OCI-LY1 (cell line): ENCODE measurements around the gene CD6.

Experiments used
- H2AFZ ChIP-seq: fragments of 200-600 bp; sonication (generic), shearing (Covaris generic); 2 replicates; pipeline ENCODE4 v1.6.0; 2014; ENCODE audit warnings: antibody characterized with exemption, mild to moderate bottlenecking, low read length
- H3F3A ChIP-seq: fragments of 200-600 bp; sonication (generic), shearing (Covaris generic); 2 replicates; pipeline ENCODE4 v1.6.0; 2014; ENCODE audit warnings: mild to moderate bottlenecking, antibody characterized with exemption, low read length, moderate library complexity; ENCODE audit not compliant: insufficient read depth
- H3K27ac ChIP-seq: fragments of 200-600 bp; sonication (generic); 2 replicates; pipeline ENCODE4 v1.5.1; 2014; ENCODE audit warnings: low read length, mixed run types, mild to moderate bottlenecking, low read depth; ENCODE audit not compliant: poor library complexity, severe bottlenecking
- H3K27me3 ChIP-seq: fragments of 200-600 bp; sonication (generic); 2 replicates; pipeline ENCODE4 v1.6.0; 2014; ENCODE audit warnings: antibody characterized with exemption, mild to moderate bottlenecking, low read length, moderate library complexity; ENCODE audit not compliant: insufficient read depth
- H3K36me3 ChIP-seq: fragments of 200-600 bp; sonication (generic); 2 replicates; pipeline ENCODE4 v1.6.1; 2014; ENCODE audit warnings: mild to moderate bottlenecking, antibody characterized with exemption, low read length, moderate library complexity, mixed read lengths; ENCODE audit not compliant: insufficient read depth
- H3K4me1 ChIP-seq: fragments of 200-600 bp; sonication (generic); 2 replicates; pipeline ENCODE4 v1.5.1; 2014; ENCODE audit warnings: mild to moderate bottlenecking, low read length, moderate library complexity; ENCODE audit not compliant: insufficient read depth, severe bottlenecking
- H3K4me2 ChIP-seq: fragments of 200-600 bp; sonication (generic), shearing (Covaris generic); 2 replicates; pipeline ENCODE4 v1.6.1; 2014; ENCODE audit warnings: low read length
- H3K4me3 ChIP-seq: fragments of 200-600 bp; sonication (generic); 2 replicates; pipeline ENCODE4 v1.5.1; 2014; ENCODE audit warnings: low read length, low read depth, mild to moderate bottlenecking, mixed read lengths; ENCODE audit not compliant: poor library complexity, severe bottlenecking
- H3K79me2 ChIP-seq: fragments of 200-600 bp; shearing (Covaris generic); 2 replicates; pipeline ENCODE4 v1.6.1; 2016; ENCODE audit warnings: mixed run types, low read length, mixed read lengths; ENCODE audit not compliant: insufficient read depth
- H3K9ac ChIP-seq: fragments of 200-600 bp; sonication (generic), shearing (Covaris generic); 2 replicates; pipeline ENCODE4 v1.6.1; 2014; ENCODE audit warnings: mild to moderate bottlenecking, low read length, mixed read lengths
- H3K9me2 ChIP-seq: fragments of 200-600 bp; sonication (generic), shearing (Covaris generic); 2 replicates; pipeline ENCODE4 v1.6.1; 2014; ENCODE audit warnings: low read depth, mild to moderate bottlenecking, low read length, mixed read lengths
- H3K9me3 ChIP-seq: fragments of 200-600 bp; shearing (Covaris generic); 2 replicates; pipeline ENCODE4 v1.6.1; 2014; ENCODE audit warnings: low read length, mixed read lengths
- H4K20me1 ChIP-seq: fragments of 200-600 bp; sonication (generic), shearing (Covaris generic); 2 replicates; pipeline ENCODE4 v1.6.0; 2016; ENCODE audit warnings: mild to moderate bottlenecking, low read length; ENCODE audit not compliant: insufficient read depth
- EZH2 ChIP-seq: fragments of 200-600 bp; sonication (generic), shearing (Covaris generic); IDR thresholded peaks from 2 replicates; pipeline ENCODE4 v1.8.0; 2017; ENCODE audit warnings: borderline replicate concordance, mixed run types, mild to moderate bottlenecking, antibody characterized with exemption, low read length, moderate library complexity, mixed read lengths
- TF ChIP-seq, protein P1 (sequence below): fragments of 200-600 bp; sonication (generic), shearing (Covaris generic); IDR thresholded peaks from 2 replicates; pipeline ENCODE4 v1.5.1; 2017; ENCODE audit warnings: mild to moderate bottlenecking, antibody characterized with exemption, low read length, moderate library complexity, mixed read lengths

The CD6 gene

DNA sequence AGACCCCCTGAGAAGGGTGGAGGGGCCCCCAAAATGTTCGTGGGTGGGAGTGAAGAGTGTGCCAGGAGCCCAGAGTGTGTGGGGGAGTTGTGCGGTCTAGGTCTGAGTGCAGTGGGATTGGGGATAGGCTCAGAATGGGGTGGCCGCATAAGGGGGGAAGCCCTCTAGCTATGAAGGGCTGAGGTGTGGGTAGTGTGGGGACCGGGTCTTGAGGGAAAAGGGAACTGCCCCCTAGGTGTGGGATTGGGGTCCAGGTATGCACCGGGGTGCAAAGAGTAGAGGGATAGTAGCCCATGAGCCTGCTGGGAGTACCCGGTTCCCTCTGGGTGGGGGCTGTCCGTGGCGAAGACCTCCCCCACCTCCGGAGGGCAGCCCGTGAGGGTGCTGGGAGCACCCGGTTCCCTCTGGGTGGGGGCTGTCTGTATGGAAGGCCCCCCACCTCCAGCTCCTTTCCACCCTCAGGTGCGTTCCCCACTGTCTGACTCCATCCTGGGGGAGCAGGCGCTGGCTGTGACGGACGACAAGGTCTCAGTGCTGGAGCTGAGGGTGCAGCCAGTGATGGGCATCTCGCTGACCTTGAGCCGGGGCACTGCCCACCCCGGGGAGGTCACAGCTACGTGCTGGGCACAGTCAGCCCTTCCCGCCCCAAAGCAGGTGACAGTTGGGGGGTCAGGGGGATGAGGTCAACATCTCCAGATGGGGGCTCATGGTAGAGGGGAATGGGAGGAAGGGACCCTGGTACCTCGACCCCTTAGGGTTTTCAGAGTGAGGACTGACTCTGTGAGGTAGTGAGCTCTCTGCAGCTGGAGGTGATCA is 36.5 kb upstream of the CD6 start:
- Histone ChIP-seq H3K9me2 (no peaks in the 10 kb centered on the region), H3K27ac (no peak overlapping the region), H3K79me2 (no peaks in the 10 kb centered on the region), H3K36me3 (no peaks in the 10 kb centered on the region), H3K4me1 (peaks cover 36% of the 10 kb centered on the region), H2AFZ (no peak overlapping the region), H3K4me2 (no peak overlapping the region), H3K4me3 (no peak overlapping the region), H3K9ac (no peak overlapping the region), H3F3A (no peaks in the 10 kb centered on the region), H3K27me3 (no peaks in the 10 kb centered on the region), H3K9me3 (no peaks in the 10 kb centered on the region), H4K20me1 (no peaks in the 10 kb centered on the region)
- TF ChIP-seq, protein P1, sequence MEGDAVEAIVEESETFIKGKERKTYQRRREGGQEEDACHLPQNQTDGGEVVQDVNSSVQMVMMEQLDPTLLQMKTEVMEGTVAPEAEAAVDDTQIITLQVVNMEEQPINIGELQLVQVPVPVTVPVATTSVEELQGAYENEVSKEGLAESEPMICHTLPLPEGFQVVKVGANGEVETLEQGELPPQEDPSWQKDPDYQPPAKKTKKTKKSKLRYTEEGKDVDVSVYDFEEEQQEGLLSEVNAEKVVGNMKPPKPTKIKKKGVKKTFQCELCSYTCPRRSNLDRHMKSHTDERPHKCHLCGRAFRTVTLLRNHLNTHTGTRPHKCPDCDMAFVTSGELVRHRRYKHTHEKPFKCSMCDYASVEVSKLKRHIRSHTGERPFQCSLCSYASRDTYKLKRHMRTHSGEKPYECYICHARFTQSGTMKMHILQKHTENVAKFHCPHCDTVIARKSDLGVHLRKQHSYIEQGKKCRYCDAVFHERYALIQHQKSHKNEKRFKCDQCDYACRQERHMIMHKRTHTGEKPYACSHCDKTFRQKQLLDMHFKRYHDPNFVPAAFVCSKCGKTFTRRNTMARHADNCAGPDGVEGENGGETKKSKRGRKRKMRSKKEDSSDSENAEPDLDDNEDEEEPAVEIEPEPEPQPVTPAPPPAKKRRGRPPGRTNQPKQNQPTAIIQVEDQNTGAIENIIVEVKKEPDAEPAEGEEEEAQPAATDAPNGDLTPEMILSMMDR = no peak
- TF ChIP-seq EZH2 = no peak

DNA sequence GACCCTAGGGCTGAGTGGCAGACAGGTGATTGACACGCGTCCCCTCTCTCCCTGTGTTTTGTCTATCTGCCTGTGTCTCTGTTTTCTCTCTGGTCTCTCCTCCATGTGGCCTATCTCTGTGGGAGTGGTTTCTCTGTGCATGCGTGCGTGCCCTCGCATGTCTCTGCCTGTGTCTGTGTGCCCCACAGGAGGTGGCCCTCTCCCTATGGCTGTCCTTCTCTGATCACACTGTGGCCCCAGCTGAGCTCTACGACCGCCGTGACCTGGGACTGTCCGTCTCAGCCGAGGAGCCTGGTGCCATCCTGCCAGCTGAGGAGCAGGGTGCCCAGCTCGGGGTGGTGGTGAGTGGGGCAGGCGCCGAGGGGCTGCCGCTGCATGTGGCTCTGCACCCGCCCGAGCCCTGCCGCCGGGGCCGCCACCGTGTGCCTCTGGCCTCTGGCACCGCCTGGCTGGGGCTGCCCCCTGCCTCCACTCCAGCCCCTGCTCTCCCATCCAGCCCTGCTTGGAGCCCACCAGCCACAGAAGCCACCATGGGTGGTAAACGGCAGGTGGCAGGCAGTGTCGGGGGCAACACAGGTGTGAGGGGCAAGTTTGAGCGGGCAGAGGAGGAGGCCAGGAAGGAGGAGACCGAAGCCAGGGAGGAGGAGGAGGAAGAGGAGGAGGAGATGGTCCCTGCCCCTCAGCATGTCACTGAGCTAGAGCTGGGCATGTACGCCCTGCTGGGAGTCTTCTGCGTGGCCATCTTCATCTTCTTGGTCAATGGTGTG is 35.6 kb upstream of the CD6 start:
- Histone ChIP-seq H3K79me2 (no peaks in the 10 kb centered on the region), H3K9me2 (no peaks in the 10 kb centered on the region), H3K4me1 (peaks cover 36% of the 10 kb centered on the region), H3K27ac (no peak overlapping the region), H2AFZ (no peak overlapping the region), H3K4me2 (no peak overlapping the region), H3K9ac (no peak overlapping the region), H3K36me3 (no peaks in the 10 kb centered on the region), H3K9me3 (no peaks in the 10 kb centered on the region), H3K4me3 (no peak overlapping the region), H3F3A (no peaks in the 10 kb centered on the region), H4K20me1 (no peaks in the 10 kb centered on the region), H3K27me3 (no peaks in the 10 kb centered on the region)
- TF ChIP-seq, protein P1 = no peak
- no peak for TF ChIP-seq EZH2

DNA sequence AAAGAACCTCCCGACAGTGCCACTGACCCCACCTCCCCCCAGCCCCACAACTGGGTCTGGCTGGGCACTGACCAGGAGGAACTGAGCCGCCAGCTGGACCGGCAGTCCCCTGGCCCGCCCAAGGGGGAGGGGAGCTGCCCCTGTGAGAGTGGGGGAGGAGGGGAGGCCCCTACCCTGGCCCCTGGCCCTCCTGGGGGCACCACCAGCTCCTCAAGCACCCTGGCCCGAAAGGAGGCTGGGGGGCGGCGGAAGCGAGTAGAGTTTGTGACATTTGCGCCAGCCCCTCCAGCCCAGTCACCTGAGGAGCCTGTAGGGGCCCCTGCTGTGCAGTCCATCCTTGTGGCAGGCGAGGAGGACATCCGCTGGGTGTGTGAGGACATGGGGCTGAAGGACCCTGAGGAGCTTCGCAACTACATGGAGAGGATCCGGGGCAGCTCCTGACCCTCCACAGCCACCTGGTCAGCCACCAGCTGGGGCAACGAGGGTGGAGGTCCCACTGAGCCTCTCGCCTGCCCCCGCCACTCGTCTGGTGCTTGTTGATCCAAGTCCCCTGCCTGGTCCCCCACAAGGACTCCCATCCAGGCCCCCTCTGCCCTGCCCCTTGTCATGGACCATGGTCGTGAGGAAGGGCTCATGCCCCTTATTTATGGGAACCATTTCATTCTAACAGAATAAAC is 34.9 kb upstream of the CD6 start:
- no peaks in the 10 kb centered on the region for H3K9me3 ChIP-seq
- H3K4me3 ChIP-seq = no peak overlapping the region
- H3K27me3 ChIP-seq = no peaks in the 10 kb centered on the region
- no peak overlapping the region for H3K9ac ChIP-seq
- no peak overlapping the region for H2AFZ ChIP-seq
- TF ChIP-seq, protein P1 = no peak
- TF ChIP-seq EZH2 = no peak
- H3F3A ChIP-seq = no peaks in the 10 kb centered on the region
- no peaks in the 10 kb centered on the region for H3K79me2 ChIP-seq
- no peak overlapping the region for H3K4me2 ChIP-seq
- H3K36me3 ChIP-seq = no peaks in the 10 kb centered on the region
- no peaks in the 10 kb centered on the region for H3K9me2 ChIP-seq
- H3K27ac ChIP-seq = no peak overlapping the region
- H4K20me1 ChIP-seq = no peaks in the 10 kb centered on the region
- H3K4me1 ChIP-seq = peaks cover 29% of the 10 kb centered on the region
